ENCODE measurements around the gene TMEM17. TPM values are rescaled to one million over a fixed set of nuclear protein-coding genes. Genes with fewer than 3 reads are reported as not detected.

The TMEM17 gene
- total and polyA plus RNA-seq, 9 of the 15 experiments (the other 6 are each of a cell fraction or from before 2014, with no cell fraction given) = 0.58 to 2.2 (median 1.2) TPM

- ChIA-PET CTCF (ENCODE audit: low intra/inter-chr PET ratio) (no interaction called here), POLR2A (no interaction called here)
- no peak overlapping the region for H3K27ac ChIP-seq (ENCODE audit: extremely low read depth, low read depth, low read length)
- H3K9me1 ChIP-seq (ENCODE audit: control insufficient read depth, insufficient read depth, low read length) = no peaks in the 10 kb centered on the region
- H3K27me3 ChIP-seq (ENCODE audit: control insufficient read depth in 2 of 2, insufficient read depth in 2 of 2, low read length in 2 of 2) = peaks cover 0 to 14% of the 10 kb centered on the region in 2 experiments; a peak in 3 of 5 replicates
- intact Hi-C loops (cut with micrococcal nuclease) = loop anchor here (10.0 kb wide), 1 partner anchor 491 kb away; no protein-coding TSS in a partner anchor
- in situ Hi-C loops (cut with MboI) = loop anchor here (10.0 kb wide), 1 partner anchor 731 kb away; no protein-coding TSS in a partner anchor
- BruUV-seq (replicated peaks) = no TSS peak
- H2AFZ ChIP-seq (ENCODE audit: low read depth, low read length) = no peak overlapping the region
- 5% methylated on average over 3 of the region's 3 CpGs for WGBS (ENCODE audit: insufficient coverage, low coverage, missing lambda C conversion rate)
- H3K79me2 ChIP-seq (ENCODE audit: control insufficient read depth, insufficient read depth, low read length) = no peaks in the 10 kb centered on the region
- no peaks in the 10 kb centered on the region for H3K9me3 ChIP-seq (replicated peaks; ENCODE audit: control insufficient read depth, insufficient read depth, low read depth, low read length)
- ATAC-seq (no peak), DNase-seq (ENCODE audit: extremely low read depth in 1 of 4, low spot score in 3 of 4) (no peak), FAIRE-seq (no peak)
- H3K9ac ChIP-seq (ENCODE audit: insufficient read depth in 1 of 2, low read depth in 2 of 2, low read length in 2 of 2) = no peak overlapping the region
- no peak overlapping the region for H3K4me2 ChIP-seq (ENCODE audit: insufficient read depth, low read length)
- TF ChIP-seq GTF2F1 (IDR thresholded peaks at IDR 0.05; ENCODE audit: low read depth, low read length) (no peak), SIX5 (IDR thresholded peaks at IDR 0.05; ENCODE audit: borderline replicate concordance in 1 of 2, insufficient read depth in 1 of 2, low read depth in 1 of 2, low read length in 2 of 2) (no peak), HEY1 (CRISPR knock-in tag; IDR thresholded peaks at IDR 0.05; ENCODE audit: borderline replicate concordance) (no peak), EGR1 (conservative IDR thresholded peaks at IDR 0.05) (no peak), ZFP91 (CRISPR knock-in tag; IDR thresholded peaks at IDR 0.05) (no peak), POLR3G (IDR thresholded peaks at IDR 0.05; ENCODE audit: extremely low read depth, insufficient read length, insufficient replicate concordance) (no peak), SMARCA4 (IDR thresholded peaks at IDR 0.05) (no peak), ZEB2 (IDR thresholded peaks at IDR 0.05) (no peak), NONO (IDR thresholded peaks at IDR 0.05; ENCODE audit: low read depth in 2 of 2, low read length in 1 of 2) (no peak)
- H4K20me1 ChIP-seq (replicated peaks; ENCODE audit: control insufficient read depth, insufficient read depth, low read length) = no peaks in the 10 kb centered on the region
- no peak overlapping the region for H3K4me3 ChIP-seq
- no peaks in the 10 kb centered on the region for H3K36me3 ChIP-seq (ENCODE audit: control insufficient read depth, insufficient read depth, low read length)
- peaks cover 4 to 12% of the 10 kb centered on the region in 2 experiments; a peak in 3 of 5 replicates for H3K4me1 ChIP-seq (replicated peaks in 1 of 2; ENCODE audit: control insufficient read depth in 2 of 2, insufficient read depth in 2 of 2, low read length in 2 of 2)
Measured at GRCh38 chr2:62453955-62454354, 52.0 kb downstream of the TMEM17 start.
